ENCODE data around the gene HMSD.

The HMSD gene

DNA sequence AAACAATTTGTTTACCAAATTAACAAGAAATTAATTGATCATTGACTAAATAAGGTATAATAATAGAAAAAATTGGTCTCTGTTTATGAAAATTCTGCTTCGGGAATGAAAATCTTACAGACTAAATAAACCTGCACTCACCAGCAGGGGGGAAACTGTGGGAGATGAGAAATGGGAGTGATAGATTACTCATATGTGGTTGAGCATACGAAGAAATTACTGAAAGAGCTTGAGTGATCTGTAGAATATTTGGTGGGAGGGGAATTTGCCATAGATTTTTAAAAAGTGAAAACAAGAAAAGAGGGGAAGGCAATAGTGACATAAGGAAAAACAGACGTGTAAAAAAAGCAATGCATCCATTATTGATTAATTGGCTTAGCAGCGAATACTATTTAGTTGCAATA lies 2.2 kb downstream of the HMSD start:
- TF ChIP-seq, protein P1, sequence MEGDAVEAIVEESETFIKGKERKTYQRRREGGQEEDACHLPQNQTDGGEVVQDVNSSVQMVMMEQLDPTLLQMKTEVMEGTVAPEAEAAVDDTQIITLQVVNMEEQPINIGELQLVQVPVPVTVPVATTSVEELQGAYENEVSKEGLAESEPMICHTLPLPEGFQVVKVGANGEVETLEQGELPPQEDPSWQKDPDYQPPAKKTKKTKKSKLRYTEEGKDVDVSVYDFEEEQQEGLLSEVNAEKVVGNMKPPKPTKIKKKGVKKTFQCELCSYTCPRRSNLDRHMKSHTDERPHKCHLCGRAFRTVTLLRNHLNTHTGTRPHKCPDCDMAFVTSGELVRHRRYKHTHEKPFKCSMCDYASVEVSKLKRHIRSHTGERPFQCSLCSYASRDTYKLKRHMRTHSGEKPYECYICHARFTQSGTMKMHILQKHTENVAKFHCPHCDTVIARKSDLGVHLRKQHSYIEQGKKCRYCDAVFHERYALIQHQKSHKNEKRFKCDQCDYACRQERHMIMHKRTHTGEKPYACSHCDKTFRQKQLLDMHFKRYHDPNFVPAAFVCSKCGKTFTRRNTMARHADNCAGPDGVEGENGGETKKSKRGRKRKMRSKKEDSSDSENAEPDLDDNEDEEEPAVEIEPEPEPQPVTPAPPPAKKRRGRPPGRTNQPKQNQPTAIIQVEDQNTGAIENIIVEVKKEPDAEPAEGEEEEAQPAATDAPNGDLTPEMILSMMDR (IDR thresholded peaks at IDR 0.05; ENCODE audit: borderline replicate concordance, control extremely low read depth, extremely low read depth, insufficient read depth, missing control alignments): no peak
- peak; percentile 47 for DNase-seq (ENCODE audit: low spot score)
- in situ Hi-C loops (cut with MboI; ENCODE audit: low sequenced_read_pairs, unreplicated experiment): no loop called here

DNA sequence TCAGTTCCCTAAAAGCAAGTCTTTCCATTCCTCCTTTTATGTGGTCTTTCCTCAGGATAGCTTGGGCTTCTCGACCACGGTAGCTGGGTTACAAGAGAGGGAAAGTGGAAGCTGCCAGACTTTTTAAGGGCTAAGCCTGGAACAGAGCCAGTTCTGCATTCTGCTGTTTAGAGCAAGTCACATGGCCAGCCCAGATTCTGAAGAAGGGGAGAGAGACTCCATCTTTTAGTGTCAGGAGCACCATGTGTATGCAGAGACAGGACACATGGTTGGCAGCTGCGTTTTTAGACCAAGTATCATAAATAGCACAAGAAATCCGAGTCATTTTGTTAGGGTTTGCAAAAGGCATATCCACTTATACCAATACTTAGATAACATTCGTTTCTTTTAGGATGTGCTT lies 4.7 kb downstream of the HMSD start:
- DNase-seq (ENCODE audit: low spot score): no peak
- in situ Hi-C loops (cut with MboI; ENCODE audit: low sequenced_read_pairs, unreplicated experiment): no loop called here
- TF ChIP-seq, protein P1 (IDR thresholded peaks at IDR 0.05; ENCODE audit: borderline replicate concordance, control extremely low read depth, extremely low read depth, insufficient read depth, missing control alignments): no peak

DNA sequence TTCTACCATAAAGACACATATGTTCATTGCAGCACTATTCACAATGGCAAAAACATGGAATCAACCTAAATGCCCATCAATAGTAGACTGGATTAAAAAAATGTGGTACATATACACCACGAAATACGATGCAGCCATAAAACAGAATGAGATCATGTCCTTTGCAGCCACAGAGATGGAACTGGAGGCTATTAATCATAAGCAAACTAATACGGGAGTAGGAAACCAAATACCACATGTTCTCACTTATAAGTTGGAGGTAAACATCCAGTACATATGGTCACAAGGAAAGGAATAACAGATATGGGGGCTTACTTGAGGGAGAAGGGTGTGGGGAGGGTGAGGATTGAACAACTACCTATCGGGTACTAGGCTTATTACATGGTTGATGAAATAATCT lies 7.7 kb downstream of the HMSD start:
- in situ Hi-C loops (cut with MboI; ENCODE audit: low sequenced_read_pairs, unreplicated experiment): no loop called here
- DNase-seq (ENCODE audit: low spot score): no peak
- TF ChIP-seq, protein P1 (IDR thresholded peaks at IDR 0.05; ENCODE audit: borderline replicate concordance, control extremely low read depth, extremely low read depth, insufficient read depth, missing control alignments): no peak

DNA sequence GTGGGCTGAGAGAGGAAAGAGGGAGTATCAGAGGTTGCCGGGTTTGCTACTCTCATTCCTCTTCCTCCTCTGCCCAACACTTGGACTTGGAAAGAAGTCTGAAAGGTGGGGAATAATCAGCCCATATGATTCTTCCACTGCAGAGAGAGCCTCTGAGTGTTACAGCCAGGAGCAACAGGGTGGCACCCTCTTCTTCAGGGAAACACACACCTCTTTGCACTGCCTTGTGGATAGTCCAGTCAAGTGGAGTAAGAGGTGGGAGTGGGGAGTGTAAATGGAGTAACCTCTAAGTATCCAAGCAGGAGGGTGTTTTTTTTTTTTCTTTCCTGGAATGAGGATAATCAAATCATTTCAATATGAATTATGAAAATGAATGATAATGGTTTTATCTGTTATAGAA lies 11.8 kb downstream of the HMSD start:
- no peak for DNase-seq (ENCODE audit: low spot score)
- in situ Hi-C loops (cut with MboI; ENCODE audit: low sequenced_read_pairs, unreplicated experiment): no loop called here
- TF ChIP-seq, protein P1 (IDR thresholded peaks at IDR 0.05; ENCODE audit: borderline replicate concordance, control extremely low read depth, extremely low read depth, insufficient read depth, missing control alignments): no peak

DNA sequence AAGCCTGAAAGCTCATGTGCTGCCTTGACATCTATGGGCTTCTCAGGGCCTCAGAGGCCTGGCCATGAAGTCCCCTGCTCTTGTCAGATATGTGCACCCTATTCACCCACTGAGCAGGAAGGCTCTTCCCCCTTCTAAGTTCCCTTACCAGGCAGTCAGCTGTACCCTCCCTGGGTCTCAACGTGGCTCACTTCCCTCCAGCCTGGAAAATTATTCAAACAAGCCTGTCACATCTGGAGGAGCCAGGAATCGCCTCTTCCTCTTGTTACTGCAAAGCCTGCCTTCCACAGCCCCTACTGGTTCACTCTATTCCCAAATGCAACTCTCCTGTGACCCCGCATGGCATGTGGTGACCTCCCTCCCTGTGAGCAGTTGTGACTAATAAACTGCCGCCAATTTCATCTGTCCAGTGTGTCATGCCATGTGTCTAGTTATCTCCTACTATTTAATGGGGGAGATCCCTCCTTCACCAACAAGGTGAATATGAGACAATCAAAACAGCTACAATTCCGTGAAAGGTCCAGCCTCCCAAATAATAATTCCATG lies 12.4 kb downstream of the HMSD start:
- TF ChIP-seq, protein P1 (IDR thresholded peaks at IDR 0.05; ENCODE audit: borderline replicate concordance, control extremely low read depth, extremely low read depth, insufficient read depth, missing control alignments): no peak
- in situ Hi-C loops (cut with MboI; ENCODE audit: low sequenced_read_pairs, unreplicated experiment): no loop called here
- DNase-seq (ENCODE audit: low spot score): no peak

DNA sequence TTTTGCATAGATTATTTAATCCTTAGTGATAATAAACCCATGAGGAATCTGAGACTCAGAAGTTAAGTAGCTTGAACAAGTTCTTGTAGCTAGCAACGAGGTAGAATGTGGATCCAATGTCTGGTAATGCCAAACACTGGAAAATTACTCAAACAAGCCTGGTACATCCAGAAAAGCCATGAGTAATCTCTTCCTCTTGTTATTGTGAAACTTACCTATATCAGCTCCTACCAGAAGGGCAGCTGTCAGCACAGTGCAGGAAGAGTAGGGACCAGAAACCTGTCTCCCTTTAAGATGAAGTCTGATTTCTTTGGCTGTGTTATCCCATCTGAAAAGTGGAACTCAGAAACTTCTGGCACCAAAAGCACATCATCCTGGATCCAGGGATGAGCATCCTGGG lies 13.0 kb downstream of the HMSD start:
- no peak for DNase-seq (ENCODE audit: low spot score)
- in situ Hi-C loops (cut with MboI; ENCODE audit: low sequenced_read_pairs, unreplicated experiment): no loop called here
- TF ChIP-seq, protein P1 (IDR thresholded peaks at IDR 0.05; ENCODE audit: borderline replicate concordance, control extremely low read depth, extremely low read depth, insufficient read depth, missing control alignments): no peak

Data from GM13976 (cell line).